ENCODE measurements around the gene IL12RB2.

Gene IL12RB2

GRCh38 chr1:67307251-67308060, at the start of gene IL12RB2:
Gene IL12RB2, plus strand, starts transcription at chr1:67307873. Its CDS starts 12,496 bp downstream, at chr1:67320369.
- no peak for DNase-seq
- in situ Hi-C loops (cut with HindIII; ENCODE audit: low pct_ligation_motif_present, low pct_unique_long_range_greater_than_20kb, low sequenced_read_pairs), result no loop called here

- no peak for DNase-seq
- in situ Hi-C loops (cut with HindIII; ENCODE audit: low pct_ligation_motif_present, low pct_unique_long_range_greater_than_20kb, low sequenced_read_pairs), result no loop called here
Observed at GRCh38 chr1:67261680-67262079, 46.0 kb upstream of the IL12RB2 start.

GRCh38 chr1:67262735-67263134, 44.9 kb upstream of the IL12RB2 start:
- no peak for DNase-seq
- in situ Hi-C loops (cut with HindIII; ENCODE audit: low pct_ligation_motif_present, low pct_unique_long_range_greater_than_20kb, low sequenced_read_pairs), result no loop called here

- DNase-seq, result no peak
- in situ Hi-C loops (cut with HindIII; ENCODE audit: low pct_ligation_motif_present, low pct_unique_long_range_greater_than_20kb, low sequenced_read_pairs), result no loop called here
Observed at GRCh38 chr1:67264152-67264551, 43.5 kb upstream of the IL12RB2 start.

GRCh38 chr1:67264899-67265298, 42.8 kb upstream of the IL12RB2 start:
- DNase-seq, result no peak
- in situ Hi-C loops (cut with HindIII; ENCODE audit: low pct_ligation_motif_present, low pct_unique_long_range_greater_than_20kb, low sequenced_read_pairs), result no loop called here

GRCh38 chr1:67269061-67269460, 38.6 kb upstream of the IL12RB2 start:
- in situ Hi-C loops (cut with HindIII; ENCODE audit: low pct_ligation_motif_present, low pct_unique_long_range_greater_than_20kb, low sequenced_read_pairs), result no loop called here
- DNase-seq, result no peak

- in situ Hi-C loops (cut with HindIII; ENCODE audit: low pct_ligation_motif_present, low pct_unique_long_range_greater_than_20kb, low sequenced_read_pairs), result no loop called here
- DNase-seq, result no peak
Observed at GRCh38 chr1:67270541-67270940, 37.1 kb upstream of the IL12RB2 start.

- in situ Hi-C loops (cut with HindIII; ENCODE audit: low pct_ligation_motif_present, low pct_unique_long_range_greater_than_20kb, low sequenced_read_pairs), result no loop called here
- no peak for DNase-seq
Observed at GRCh38 chr1:67273591-67273990, 34.1 kb upstream of the IL12RB2 start.

GRCh38 chr1:67274623-67275325, 32.9 kb upstream of the IL12RB2 start:
- DNase-seq, result no peak
- in situ Hi-C loops (cut with HindIII; ENCODE audit: low pct_ligation_motif_present, low pct_unique_long_range_greater_than_20kb, low sequenced_read_pairs), result no loop called here

GRCh38 chr1:67280696-67281095, 27.0 kb upstream of the IL12RB2 start:
- DNase-seq, result no peak
- in situ Hi-C loops (cut with HindIII; ENCODE audit: low pct_ligation_motif_present, low pct_unique_long_range_greater_than_20kb, low sequenced_read_pairs), result no loop called here

GRCh38 chr1:67281244-67281643, 26.4 kb upstream of the IL12RB2 start:
- no peak for DNase-seq
- in situ Hi-C loops (cut with HindIII; ENCODE audit: low pct_ligation_motif_present, low pct_unique_long_range_greater_than_20kb, low sequenced_read_pairs), result no loop called here

GRCh38 chr1:67285780-67286488, 21.7 kb upstream of the IL12RB2 start:
- DNase-seq, result no peak
- in situ Hi-C loops (cut with HindIII; ENCODE audit: low pct_ligation_motif_present, low pct_unique_long_range_greater_than_20kb, low sequenced_read_pairs), result no loop called here

- DNase-seq, result no peak
- in situ Hi-C loops (cut with HindIII; ENCODE audit: low pct_ligation_motif_present, low pct_unique_long_range_greater_than_20kb, low sequenced_read_pairs), result no loop called here
Observed at GRCh38 chr1:67290236-67290635, 17.4 kb upstream of the IL12RB2 start.

- in situ Hi-C loops (cut with HindIII; ENCODE audit: low pct_ligation_motif_present, low pct_unique_long_range_greater_than_20kb, low sequenced_read_pairs), result no loop called here
Observed at GRCh38 chr1:67294836-67295617, 12.6 kb upstream of the IL12RB2 start.

GRCh38 chr1:67298762-67299161, 8.9 kb upstream of the IL12RB2 start:
- in situ Hi-C loops (cut with HindIII; ENCODE audit: low pct_ligation_motif_present, low pct_unique_long_range_greater_than_20kb, low sequenced_read_pairs), result no loop called here
- DNase-seq, result no peak

More at GRCh38 chr1:67294836-67295617, 12.6 kb upstream of the IL12RB2 start:
- no peak for DNase-seq

- no peak for DNase-seq
- in situ Hi-C loops (cut with HindIII; ENCODE audit: low pct_ligation_motif_present, low pct_unique_long_range_greater_than_20kb, low sequenced_read_pairs), result no loop called here
Observed at GRCh38 chr1:67299296-67299695, 8.4 kb upstream of the IL12RB2 start.

- DNase-seq, result no peak
- in situ Hi-C loops (cut with HindIII; ENCODE audit: low pct_ligation_motif_present, low pct_unique_long_range_greater_than_20kb, low sequenced_read_pairs), result no loop called here
Observed at GRCh38 chr1:67300561-67300960, 7.1 kb upstream of the IL12RB2 start.

- in situ Hi-C loops (cut with HindIII; ENCODE audit: low pct_ligation_motif_present, low pct_unique_long_range_greater_than_20kb, low sequenced_read_pairs), result no loop called here
Observed at GRCh38 chr1:67304023-67304422, 3.6 kb upstream of the IL12RB2 start.

GRCh38 chr1:67306547-67306946, 1.1 kb upstream of the IL12RB2 start:
- DNase-seq, result no peak
- in situ Hi-C loops (cut with HindIII; ENCODE audit: low pct_ligation_motif_present, low pct_unique_long_range_greater_than_20kb, low sequenced_read_pairs), result no loop called here

More at GRCh38 chr1:67304023-67304422, 3.6 kb upstream of the IL12RB2 start:
- DNase-seq, result no peak
